ENCODE results near the gene KRTAP1-3.
"Not testable (repeated sequence)": the region's sequence is repeated elsewhere in the genome, so short reads cannot be mapped to it uniquely, and the experiment has no call there.

- TF ChIP-seq SUZ12 (IDR thresholded peaks at IDR 0.05); FOXA1 (IDR thresholded peaks at IDR 0.05); TARDBP (IDR thresholded peaks at IDR 0.05); FOXM1 (IDR thresholded peaks at IDR 0.05; ENCODE audit: borderline replicate concordance); FOXK2 (IDR thresholded peaks at IDR 0.05); ARNT (IDR thresholded peaks at IDR 0.05); NFRKB (IDR thresholded peaks at IDR 0.05); CTBP1 (IDR thresholded peaks at IDR 0.05; ENCODE audit: borderline replicate concordance); L3MBTL2 (conservative IDR thresholded peaks at IDR 0.05); SP1 (IDR thresholded peaks at IDR 0.05); ELF4 (IDR thresholded peaks at IDR 0.05); BHLHE40 (IDR thresholded peaks at IDR 0.05; ENCODE audit: borderline replicate concordance): not testable (repeated sequence)
Observed at GRCh38 chr17:41054556-41054955, 19.9 kb upstream of the KRTAP1-3 start.

All from HEK293T (cell line).